Neural progenitor cell (in vitro differentiated cells): Measurements from ENCODE around the gene ACD. TPM values are rescaled to one million over a fixed set of nuclear protein-coding genes. Genes with fewer than 3 reads are reported as not detected.

Source experiments
- DNase-seq: peaks from one replicate; pipeline ENCODE4 v3.0.0-alpha.2; 2016; ENCODE audit warnings: low spot score
- H2AFZ ChIP-seq: fragments of 200-600 bp; sonication (generic); replicated peaks from 2 replicates; pipeline ENCODE4 v1.6.1; 2016; ENCODE audit warnings: antibody characterized with exemption
- H3F3A ChIP-seq: fragments of 200-600 bp; sonication (generic); 2 replicates; pipeline ENCODE4 v1.6.1; 2016; ENCODE audit warnings: antibody characterized with exemption, low read depth
- H3K27ac ChIP-seq: fragments of 200-600 bp; sonication (generic); 2 replicates; pipeline ENCODE4 v1.5.1; 2016; ENCODE audit warnings: mild to moderate bottlenecking
- H3K27me3 ChIP-seq: fragments of 200-600 bp; sonication (generic); 2 replicates; pipeline ENCODE4 v1.6.1; 2016; ENCODE audit warnings: mild to moderate bottlenecking, moderate library complexity
- H3K36me3 ChIP-seq: fragments of 200-600 bp; sonication (generic); 2 replicates; pipeline ENCODE4 v1.5.1; 2016
- H3K4me1 ChIP-seq: fragments of 200-600 bp; sonication (generic); 2 replicates; pipeline ENCODE4 v1.6.1; 2016; ENCODE audit warnings: mixed run types
- H3K4me2 ChIP-seq: fragments of 200-600 bp; sonication (generic); 2 replicates; pipeline ENCODE4 v1.6.1; 2016
- H3K4me3 ChIP-seq: fragments of 200-600 bp; sonication (generic); 2 replicates; pipeline ENCODE4 v1.5.1; 2016
- H3K79me2 ChIP-seq: fragments of 200-600 bp; sonication (generic); 2 replicates; pipeline ENCODE4 v1.6.1; 2016; ENCODE audit warnings: low read depth
- H3K9ac ChIP-seq: fragments of 200-600 bp; sonication (generic); 2 replicates; pipeline ENCODE4 v1.6.1; 2016
- H3K9me3 ChIP-seq: fragments of 200-600 bp; sonication (generic); 2 replicates; pipeline ENCODE4 v1.5.1; 2016; ENCODE audit warnings: low read depth
- H4K20me1 ChIP-seq: fragments of 200-600 bp; sonication (generic); 2 replicates; pipeline ENCODE4 v1.6.1; 2016; ENCODE audit warnings: low read depth
- H3K27ac Mint-ChIP-seq: 3 replicates; pipeline ENCODE4 v1.8.0; 2021; ENCODE audit warnings: mixed read lengths
- H3K27me3 Mint-ChIP-seq: 2 replicates; pipeline ENCODE4 v1.8.0; 2022; ENCODE audit warnings: low read depth, mild to moderate bottlenecking, inconsistent platforms, moderate library complexity, mixed read lengths; ENCODE audit not compliant: insufficient read depth
- H3K36me3 Mint-ChIP-seq: 3 replicates; pipeline ENCODE4 v1.8.0; 2021; ENCODE audit warnings: mixed read lengths
- H3K4me1 Mint-ChIP-seq: 3 replicates; pipeline ENCODE4 v1.8.0; 2021; ENCODE audit warnings: mixed read lengths
- H3K4me3 Mint-ChIP-seq: 3 replicates; pipeline ENCODE4 v1.8.0; 2021; ENCODE audit warnings: mild to moderate bottlenecking, moderate library complexity, mixed read lengths
- H3K9me3 Mint-ChIP-seq: 3 replicates; pipeline ENCODE4 v1.8.0; 2020; ENCODE audit warnings: mixed read lengths
- CTCF ChIP-seq: fragments of 200-600 bp; sonication (generic); IDR thresholded peaks from 2 replicates; pipeline ENCODE4 v1.5.1; 2017; ENCODE audit warnings: antibody characterized with exemption, mild to moderate bottlenecking
- EZH2 ChIP-seq: fragments of 200-600 bp; sonication (generic); IDR thresholded peaks from 2 replicates; pipeline ENCODE4 v1.6.1; 2017; ENCODE audit warnings: antibody characterized with exemption, mild to moderate bottlenecking, moderate library complexity
- EZH2phosphoT487 ChIP-seq: fragments of 200-600 bp; sonication (generic); IDR thresholded peaks from 2 replicates; pipeline ENCODE4 v1.6.1; 2017; ENCODE audit warnings: antibody characterized with exemption
- total RNA-seq: library from RNA; depleted of rRNA; stranded (reverse); fragments of >200 nt; gene quantifications from 2 replicates; pipeline ENCODE4 v1.2.3, GENCODE V29; 2015; ENCODE audit warnings: low replicate concordance

ACD gene
- total RNA-seq, 1 donor from 2014 or later: 11.5 TPM

DNA sequence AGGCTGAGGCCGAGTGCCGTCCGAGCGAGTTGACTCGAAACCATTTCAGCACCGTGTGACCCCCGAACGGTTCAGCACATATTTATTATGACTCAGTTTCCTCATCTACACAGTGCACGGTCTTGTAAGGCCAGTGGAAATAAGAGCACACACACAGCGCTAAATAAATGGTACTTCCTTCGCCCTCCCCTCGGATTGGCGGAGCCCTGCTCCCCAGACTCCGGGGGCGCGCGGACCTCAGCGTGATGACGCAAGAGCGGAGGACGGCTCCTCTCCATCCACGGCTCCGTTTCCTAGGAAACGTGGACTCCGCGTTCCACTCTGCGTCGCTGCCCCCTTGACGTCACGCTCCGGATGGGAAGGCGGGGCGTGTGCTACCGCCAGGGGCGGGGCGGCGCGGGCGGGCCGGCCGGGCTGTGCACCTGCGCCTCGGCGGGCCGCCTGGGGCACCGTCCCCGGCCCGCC lies 536 bp upstream of the ACD start, which contains the start of gene PARD6A:
Gene PARD6A (plus strand): TSS at position 397 of the 465 bp plus-strand sequence. CDS start 79 bp downstream, outside the sequence.
- Mint-ChIP-seq H3K27ac (no peak within 1 kb of the TSS), H3K36me3 (peaks cover 10% of the 10 kb centered on the region)

GRCh38 chr16:67658849-67659674 lies 998 bp downstream of the ACD start:
- Histone ChIP-seq H3K79me2 (peaks cover 8% of the 10 kb centered on the region), H4K20me1 (peaks cover 68% of the 10 kb centered on the region), H3K9me3 (no peaks in the 10 kb centered on the region), H3K27me3 (peaks cover 16% of the 10 kb centered on the region), H3K4me2 (peak overlapping the region; percentile 79), H3K27ac (no peak overlapping the region), H3K4me1 (peaks cover 8% of the 10 kb centered on the region), H3K9ac (peak overlapping the region; percentile 54), H2AFZ (no peak overlapping the region), H3F3A (peaks cover 21% of the 10 kb centered on the region), H3K36me3 (no peaks in the 10 kb centered on the region), H3K4me3 (peak overlapping the region; percentile 77)
- Mint-ChIP-seq H3K36me3 (peaks cover under 1% of the 10 kb centered on the region), H3K4me1 (peaks cover 8% of the 10 kb centered on the region), H3K27me3 (peaks cover 12% of the 10 kb centered on the region), H3K27ac (no peak overlapping the region), H3K9me3 (no peaks in the 10 kb centered on the region), H3K4me3 (peak overlapping the region; percentile 93)
- no peak for DNase-seq
- no peak for TF ChIP-seq EZH2phosphoT487
- TF ChIP-seq CTCF: no peak
- no peak for TF ChIP-seq EZH2

More for the DNA sequence above, 536 bp upstream of the ACD start, which contains the start of gene PARD6A:
- Histone ChIP-seq H3K4me1 (peaks cover 9% of the 10 kb centered on the region), H3K79me2 (peaks cover 8% of the 10 kb centered on the region), H2AFZ (peak within 1 kb of the TSS; percentile 92), H3K9ac (peak within 1 kb of the TSS; percentile 54), H3K27ac (peak within 1 kb of the TSS; percentile 66), H3K27me3 (peaks cover 3% of the 10 kb centered on the region), H3F3A (peaks cover 21% of the 10 kb centered on the region), H3K4me3 (peak within 1 kb of the TSS; percentile 77), H3K36me3 (no peaks in the 10 kb centered on the region), H3K9me3 (no peaks in the 10 kb centered on the region), H3K4me2 (peak within 1 kb of the TSS; percentile 79), H4K20me1 (peaks cover 71% of the 10 kb centered on the region)
- Mint-ChIP-seq H3K9me3 (no peaks in the 10 kb centered on the region), H3K4me1 (peaks cover 21% of the 10 kb centered on the region), H3K4me3 (peak within 1 kb of the TSS; percentile 94), H3K27me3 (peaks cover 3% of the 10 kb centered on the region)
- TF ChIP-seq EZH2 (no peak), CTCF (no peak), EZH2phosphoT487 (no peak)
- peak; percentile 100 for DNase-seq

GRCh38 chr16:67657751-67658518 lies 2.1 kb downstream of the ACD start:
- no peaks in the 10 kb centered on the region for H3K9me3 ChIP-seq
- DNase-seq: no peak
- no peak overlapping the region for H3K4me2 ChIP-seq
- peaks cover 15% of the 10 kb centered on the region for H3K4me1 ChIP-seq
- H3K9me3 Mint-ChIP-seq: no peaks in the 10 kb centered on the region
- peak overlapping the region; percentile 93 for H3K4me3 Mint-ChIP-seq
- H3K27ac ChIP-seq: no peak overlapping the region
- peaks cover 27% of the 10 kb centered on the region for H3K27me3 ChIP-seq
- no peak overlapping the region for H3K4me3 ChIP-seq
- no peak overlapping the region for H2AFZ ChIP-seq
- peaks cover 8% of the 10 kb centered on the region for H3K79me2 ChIP-seq
- H4K20me1 ChIP-seq: peaks cover 71% of the 10 kb centered on the region
- TF ChIP-seq EZH2phosphoT487 (no peak), EZH2 (no peak), CTCF (no peak)
- H3K36me3 Mint-ChIP-seq: no peaks in the 10 kb centered on the region
- peaks cover 21% of the 10 kb centered on the region for H3F3A ChIP-seq
- no peak overlapping the region for H3K9ac ChIP-seq
- peaks cover 10% of the 10 kb centered on the region for H3K4me1 Mint-ChIP-seq
- H3K36me3 ChIP-seq: no peaks in the 10 kb centered on the region
- H3K27ac Mint-ChIP-seq: no peak overlapping the region
- peaks cover 15% of the 10 kb centered on the region for H3K27me3 Mint-ChIP-seq
